Adipose tissue (tissue), 3 donors: ENCODE data around the gene LGR6. TPM values are rescaled to one million over a fixed set of nuclear protein-coding genes. Genes with fewer than 3 reads are reported as not detected.
"Not testable (repeated sequence)": the region's sequence is repeated elsewhere in the genome, so short reads cannot be mapped to it uniquely, and the experiment has no call there.

ENCODE experiments used
- H3K27ac ChIP-seq: one replicate; pipeline ENCODE4 v1.5.1; 2013; ENCODE audit warnings: low read depth, low read length
- WGBS, 3 donors: extraction: QIAGEN DNeasy Blood & Tissue Kit; methylation state at CpG; one replicate each; pipeline ENCODE4 v1.1.7; 2013; 5-methylcytosine and 5-hydroxymethylcytosine counted together
- polyA plus RNA-seq, 3 donors: library from polyadenylated mRNA; stranded (reverse); fragments of 200-250 nt; gene quantifications; one replicate each; pipeline ENCODE4 v1.2.3, GENCODE V29; 2013
- donor health status: healthy with polysubstance abuse.
- donor health status: Bipolar disorder and iron deficiency.
- donor health status: healthy.

Gene LGR6
- polyA plus RNA-seq, 3 donors: 0.05 to 1.0 (median 0.28) TPM

DNA sequence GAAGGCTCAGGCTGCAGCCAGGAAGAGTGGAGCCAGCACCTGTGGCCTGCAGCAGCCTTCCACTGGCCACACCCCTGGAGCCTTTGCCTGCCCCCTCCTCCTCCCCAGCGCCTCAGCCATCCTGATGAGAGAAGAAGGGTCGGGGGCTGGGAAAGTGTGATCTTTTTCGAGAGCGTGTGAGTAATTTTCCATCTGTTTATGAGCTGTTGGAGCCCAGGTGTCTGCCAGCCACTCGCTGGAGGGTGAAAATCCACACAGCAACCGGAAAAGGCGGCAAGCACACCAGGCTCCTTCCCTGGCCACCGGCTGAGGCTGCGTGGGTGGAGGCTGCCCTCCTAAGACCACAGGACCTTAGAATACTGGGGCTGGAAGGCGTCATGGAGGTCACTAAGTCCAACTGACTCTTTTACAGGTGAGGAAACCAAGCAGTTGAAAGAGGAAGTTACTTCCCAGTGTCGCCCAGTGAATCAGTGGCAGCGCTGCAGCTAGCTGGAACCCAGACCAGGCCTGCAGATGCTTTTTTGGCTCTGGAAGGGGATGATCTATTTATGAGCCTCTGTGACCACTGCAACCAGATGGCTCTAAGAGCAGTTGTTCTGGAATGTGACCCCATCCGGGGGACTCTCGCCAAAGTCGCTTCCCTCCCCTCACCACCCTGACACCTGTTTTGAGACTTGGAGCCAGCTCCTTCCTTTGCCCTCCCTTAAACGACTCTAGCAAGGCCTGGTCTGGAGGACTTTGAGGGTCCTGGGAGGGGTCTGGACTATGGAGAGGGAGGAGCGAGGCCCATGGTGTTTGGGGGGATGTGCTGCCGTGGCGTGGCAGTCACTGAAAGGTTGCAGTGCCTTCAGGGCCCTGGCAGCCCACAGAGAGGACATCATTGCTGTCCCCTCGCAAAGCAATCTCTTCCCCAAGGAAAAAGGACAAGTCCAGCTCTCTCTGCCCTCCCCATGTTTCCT is 54.5 kb downstream of the LGR6 start:
- WGBS, 3 donors: 56 to 68% (median 67%) methylated on average over 20 of the region's 20 CpGs
- H3K27ac ChIP-seq: no peak overlapping the region

DNA sequence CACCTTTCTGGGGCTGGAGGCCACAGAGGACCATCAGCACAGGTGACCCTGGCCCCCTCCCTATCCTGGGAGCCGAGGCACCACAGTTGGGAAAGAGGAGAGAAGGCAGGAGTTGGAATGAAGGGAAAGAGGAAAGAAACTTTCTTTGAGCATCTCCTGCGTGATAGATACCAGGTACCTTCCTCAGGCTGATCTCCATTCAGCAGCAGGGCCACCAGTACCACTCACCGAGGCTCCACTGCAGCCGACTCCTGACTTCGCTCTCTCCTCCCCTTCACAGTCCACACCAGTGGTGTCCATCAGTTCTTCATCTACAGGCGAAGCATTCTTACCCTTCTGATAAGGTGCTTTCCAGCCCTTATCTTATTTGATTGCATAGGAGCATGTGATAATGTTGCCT is 55.3 kb downstream of the LGR6 start:
- H3K27ac ChIP-seq: no peak overlapping the region
- 80 to 95% (median 89%) methylated on average over 5 to 6 of the region's 6 CpGs for WGBS, 3 donors

DNA sequence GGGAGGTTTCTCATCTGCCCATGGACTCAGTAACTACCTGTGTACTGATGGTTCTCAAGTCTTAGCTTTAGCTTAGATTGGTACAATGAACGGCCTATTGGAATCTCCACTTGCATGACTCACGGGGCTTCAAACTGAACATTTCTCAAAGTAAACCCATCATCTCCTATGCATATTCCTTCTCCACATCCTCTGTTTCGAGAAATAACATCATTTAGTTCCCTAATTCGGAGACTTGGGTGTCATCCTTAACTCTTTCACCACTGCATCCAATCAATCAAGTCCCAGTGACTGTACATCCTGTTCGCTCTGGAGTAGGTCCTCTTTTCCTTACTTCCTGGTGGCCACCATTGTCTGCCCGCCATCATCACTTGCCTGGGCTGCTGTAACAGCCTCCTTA is 55.8 kb downstream of the LGR6 start:
- 49 to 66% (median 57%) methylated on average over 6 of the region's 6 CpGs for WGBS, 3 donors
- H3K27ac ChIP-seq: no peak overlapping the region

DNA sequence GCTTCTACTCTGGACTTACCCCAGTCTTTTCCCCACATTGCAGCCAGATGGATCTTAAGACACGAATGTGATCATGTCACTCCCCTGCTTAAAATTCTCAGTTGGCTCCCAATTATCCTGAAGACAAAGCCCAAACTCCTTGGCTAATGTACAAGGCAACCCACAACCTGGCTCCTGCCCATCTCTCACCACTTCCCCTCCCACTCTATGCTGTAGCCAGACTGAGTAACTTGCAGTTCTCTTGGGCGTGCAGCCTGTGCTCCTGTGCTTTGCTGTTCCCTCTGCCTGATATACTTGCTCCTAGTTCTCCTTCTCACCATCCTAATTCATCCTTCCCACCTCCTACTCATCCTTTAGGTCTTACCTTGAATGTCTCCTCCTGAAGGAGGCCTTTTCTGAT is 56.2 kb downstream of the LGR6 start:
- H3K27ac ChIP-seq: no peak overlapping the region
- 44 to 76% (median 60%) methylated on average over 2 of the region's 2 CpGs for WGBS, 3 donors

DNA sequence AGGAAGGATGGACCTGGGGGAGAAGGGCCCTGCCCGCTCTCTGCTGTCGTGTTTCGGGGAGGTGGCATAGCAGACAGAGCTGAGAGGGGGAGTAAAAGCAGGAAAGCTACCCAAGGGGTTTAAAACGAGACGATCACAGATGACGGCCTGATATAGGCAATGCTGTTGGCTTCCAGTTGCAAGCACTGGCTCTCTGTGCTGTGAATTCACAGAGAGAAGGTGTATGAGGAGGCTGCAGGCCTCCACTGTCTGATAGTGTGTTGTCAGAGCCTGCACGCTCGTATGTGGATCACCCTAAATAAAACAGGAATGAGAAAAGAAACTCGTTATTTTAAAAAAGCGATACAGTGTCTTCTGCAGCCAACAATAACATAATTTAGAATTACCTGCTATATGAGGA is 57.4 kb downstream of the LGR6 start:
- WGBS, 3 donors: 78 to 82% (median 78%) methylated on average over 10 of the region's 10 CpGs
- no peak overlapping the region for H3K27ac ChIP-seq

DNA sequence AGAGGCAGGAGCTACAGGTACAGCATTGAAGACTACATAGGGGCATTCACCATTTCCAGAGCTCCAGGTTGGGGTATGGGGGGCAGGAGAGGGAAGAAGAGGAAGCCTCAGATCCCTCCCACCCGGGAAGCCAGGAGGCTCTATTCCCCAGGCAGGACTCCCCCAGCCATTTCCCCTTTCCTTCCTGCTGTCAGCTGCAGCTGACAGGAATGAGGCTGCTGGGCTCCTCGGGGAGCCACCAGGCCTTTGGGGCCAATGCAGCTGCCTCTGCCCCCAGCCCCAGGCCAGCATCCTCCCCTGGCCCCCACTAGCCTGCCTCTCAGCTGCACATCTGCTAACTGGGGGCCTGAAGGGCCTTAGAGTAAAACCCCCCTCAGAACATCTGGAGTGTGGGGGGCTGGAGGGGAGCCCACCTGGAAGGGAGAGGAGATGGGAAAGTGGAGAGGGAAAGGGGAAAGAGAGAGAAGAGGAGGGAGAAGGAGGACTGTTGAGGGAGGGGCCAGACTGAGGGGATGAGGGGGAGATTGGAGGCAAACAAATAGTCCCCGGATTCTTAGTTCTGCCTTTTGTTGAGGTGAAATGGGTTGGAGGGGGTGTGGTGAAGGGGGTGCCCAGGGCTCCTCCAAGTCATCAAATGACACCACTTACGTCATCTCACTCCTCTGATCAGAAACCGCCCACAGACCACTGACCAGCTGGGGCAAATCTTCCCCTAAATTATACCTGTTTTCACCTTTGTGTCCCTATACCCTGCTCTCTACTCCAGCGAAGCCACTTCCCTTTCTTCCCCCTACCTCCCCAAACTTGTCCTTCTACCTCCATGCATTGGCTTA is 58.0 kb downstream of the LGR6 start:
- 46 to 50% (median 48%) methylated on average over 6 of the region's 6 CpGs for WGBS, 3 donors
- H3K27ac ChIP-seq: no peak overlapping the region

DNA sequence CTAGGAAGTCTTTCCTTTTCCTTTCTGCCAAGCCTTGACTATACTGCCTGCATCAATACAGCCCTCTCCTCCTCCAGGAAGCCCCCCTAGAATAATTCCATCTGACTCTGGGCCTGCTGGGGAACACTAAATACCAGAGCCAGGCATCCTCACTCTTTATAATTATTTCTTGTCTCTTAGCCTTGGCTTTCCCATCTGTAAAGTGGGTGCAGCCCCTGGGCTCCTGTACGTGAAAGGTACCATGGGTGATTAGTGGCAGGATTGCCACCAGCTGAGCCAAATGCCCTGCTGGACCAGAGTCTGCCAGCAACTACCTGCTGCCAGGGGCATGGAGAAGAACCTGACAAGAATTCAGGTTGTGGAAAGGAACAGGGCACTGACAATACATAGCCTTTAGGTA is 58.7 kb downstream of the LGR6 start:
- no peak overlapping the region for H3K27ac ChIP-seq
- 88 to 89% (median 88%) methylated on average over 1 of the region's 1 CpG for WGBS, 3 donors

DNA sequence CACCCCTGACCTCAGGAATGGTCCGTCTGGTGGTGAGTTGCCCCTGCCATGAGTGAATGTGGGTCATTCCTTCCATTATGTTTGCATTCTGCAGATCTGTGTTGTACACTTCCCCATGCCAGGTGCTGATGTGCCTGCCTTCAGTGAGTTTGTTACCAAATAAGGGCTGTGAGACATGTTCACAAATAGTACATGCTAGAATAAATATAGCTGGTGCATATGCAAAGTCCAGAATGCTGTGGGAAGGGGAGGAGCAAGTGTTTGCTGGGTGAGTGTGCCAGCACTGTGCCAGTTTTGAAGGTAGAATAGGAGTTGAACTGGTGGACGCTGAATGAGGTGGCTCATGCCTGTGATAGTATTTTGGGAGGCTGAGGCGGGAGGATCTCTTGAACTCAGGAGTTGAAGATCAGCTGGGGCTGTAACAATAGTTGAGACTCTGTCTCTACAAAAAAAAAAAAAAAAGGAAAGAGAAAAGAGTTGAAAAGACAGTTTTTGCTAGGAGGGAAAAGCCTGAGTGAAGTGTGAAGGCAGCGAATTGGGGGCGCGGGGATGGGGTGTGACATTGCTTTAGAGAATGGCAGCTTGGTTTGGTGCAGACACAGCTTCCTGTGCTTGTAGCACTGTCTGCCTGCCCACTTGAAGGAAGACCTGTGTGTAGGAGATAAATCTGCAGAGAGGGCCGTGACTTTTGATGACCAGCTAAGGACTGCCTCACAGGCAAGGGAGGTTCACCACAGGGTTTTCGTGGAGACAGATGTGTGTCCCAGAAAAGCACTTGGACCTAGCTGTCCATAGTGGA is 61.1 kb downstream of the LGR6 start:
- 71 to 80% (median 77%) methylated on average over 8 of the region's 8 CpGs for whole genome bisulfite sequencing, 3 donors
- H3K27ac ChIP-seq: no peak overlapping the region

DNA sequence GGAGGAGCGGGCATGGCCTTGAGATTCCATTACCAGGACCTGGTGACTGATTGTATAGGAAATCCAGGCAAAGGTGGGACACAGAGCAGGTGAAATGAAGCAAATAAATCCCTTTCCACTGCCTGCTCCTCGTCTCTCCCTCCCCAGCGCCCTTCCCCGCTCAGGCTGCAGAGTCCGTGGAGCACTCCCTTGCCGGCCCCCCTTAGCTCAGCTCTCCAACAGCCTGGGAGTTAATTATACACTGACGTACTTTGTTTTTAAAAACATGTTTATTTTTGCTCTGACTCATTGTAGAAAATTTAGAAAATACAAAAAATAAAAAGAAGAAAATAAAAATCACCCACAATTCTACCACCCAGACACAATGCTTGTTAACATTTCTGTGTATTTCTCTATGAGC is 61.7 kb downstream of the LGR6 start:
- WGBS, 3 donors: 48 to 74% (median 74%) methylated on average over 7 of the region's 7 CpGs

DNA sequence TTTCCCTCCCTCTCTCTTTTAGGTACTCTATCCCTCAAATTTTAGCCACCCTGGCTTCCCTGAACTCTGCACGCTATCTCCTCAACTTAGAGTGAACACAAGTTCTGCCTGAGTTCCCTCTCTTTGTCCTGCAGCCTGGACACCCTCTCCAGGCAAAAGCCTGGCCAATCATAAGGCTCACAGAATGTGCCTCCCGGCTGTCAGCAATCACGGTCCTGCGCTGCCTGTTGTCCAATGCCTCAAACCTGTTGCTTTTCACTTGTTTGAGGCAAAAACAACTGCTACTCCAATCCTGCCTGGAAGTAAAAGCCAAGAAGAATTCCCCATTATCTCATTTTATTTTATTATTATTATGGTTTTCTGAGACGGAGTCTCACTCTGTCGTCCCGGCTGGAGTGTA is 66.1 kb downstream of the LGR6 start:
- 75 to 89% (median 81%) methylated on average over 7 of the region's 7 CpGs for WGBS, 3 donors

More for the DNA sequence above, 61.7 kb downstream of the LGR6 start:
- H3K27ac ChIP-seq: no peak overlapping the region

DNA sequence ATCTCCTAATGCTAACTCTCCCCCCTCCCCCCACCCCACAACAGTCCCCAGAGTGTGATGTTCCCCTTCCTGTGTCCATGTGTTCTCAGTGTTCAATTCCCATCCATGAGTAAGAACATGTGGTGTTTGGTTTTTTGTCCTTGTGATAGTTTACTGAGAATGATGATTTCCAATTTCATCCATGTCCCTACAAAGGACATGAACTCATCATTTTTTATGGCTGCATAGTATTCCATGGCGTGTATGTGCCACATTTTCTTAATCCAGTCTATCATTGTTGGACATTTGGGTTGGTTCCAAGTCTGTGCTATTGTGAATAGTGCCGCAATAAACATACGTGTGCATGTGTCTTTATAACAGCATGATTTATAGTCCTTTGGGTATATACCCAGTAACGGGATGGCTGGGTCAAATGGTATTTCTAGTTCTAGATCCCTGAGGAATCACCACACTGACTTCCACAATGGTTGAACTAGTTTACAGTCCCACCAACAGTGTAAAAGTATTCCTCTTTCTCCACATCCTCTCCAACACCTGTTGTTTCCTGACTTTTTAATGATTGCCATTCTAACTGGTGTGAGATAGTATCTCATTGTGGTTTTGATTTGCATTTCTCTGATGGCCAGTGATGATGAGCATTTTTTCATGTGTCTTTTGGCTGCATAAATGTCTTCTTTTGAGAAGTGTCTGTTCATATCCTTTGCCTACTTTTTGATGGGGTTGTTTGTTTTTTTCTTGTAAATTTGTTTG is 67.8 kb downstream of the LGR6 start:
- 90 to 100% (median 94%) methylated on average over 2 to 3 of the region's 4 CpGs for WGBS, 3 donors
- H3K27ac ChIP-seq: not testable (repeated sequence)

More for the DNA sequence above, 66.1 kb downstream of the LGR6 start:
- H3K27ac ChIP-seq: no peak overlapping the region

DNA sequence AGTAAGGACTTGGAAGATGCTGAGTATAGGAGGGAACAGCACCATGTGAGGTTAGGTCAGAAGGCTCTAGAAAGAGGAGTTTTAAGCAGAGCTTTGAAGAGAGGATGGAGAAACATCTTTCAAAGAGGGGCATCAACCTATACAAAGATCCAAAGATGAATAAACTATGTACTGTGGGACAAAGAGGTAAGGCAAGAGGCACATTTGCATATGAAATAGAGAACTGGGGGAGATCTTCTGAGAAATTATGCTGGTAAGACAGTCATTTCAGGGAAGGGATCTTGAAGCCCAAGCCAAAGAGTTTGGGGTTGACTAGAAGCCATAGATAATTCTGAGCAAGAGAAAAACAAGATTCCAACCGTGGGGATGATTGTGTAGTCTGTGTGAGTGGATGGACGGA is 70.0 kb downstream of the LGR6 start:
- no peak overlapping the region for H3K27ac ChIP-seq
- 57 to 81% (median 58%) methylated on average over 2 of the region's 2 CpGs for WGBS, 3 donors

DNA sequence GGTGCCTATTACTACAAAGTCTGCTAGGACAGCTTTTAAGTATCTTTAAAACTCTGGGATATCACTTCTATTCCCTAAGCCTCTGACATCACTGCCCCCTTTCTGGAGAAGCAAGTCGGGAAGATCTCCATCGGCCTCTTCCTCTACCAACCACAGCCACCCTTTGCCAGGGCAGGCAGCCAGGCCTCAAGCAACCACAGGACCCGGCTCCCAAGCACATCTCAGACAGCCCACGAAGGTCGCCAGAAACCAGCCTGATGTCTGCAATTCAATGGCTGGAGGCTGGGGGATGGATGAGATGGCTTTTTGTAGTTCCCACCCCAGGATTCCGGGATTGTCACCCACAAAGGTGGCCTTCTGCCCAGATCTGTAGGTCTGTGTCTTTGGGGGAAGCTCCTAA is 70.7 kb downstream of the LGR6 start:
- 35 to 60% (median 39%) methylated on average over 6 of the region's 6 CpGs for WGBS, 3 donors

DNA sequence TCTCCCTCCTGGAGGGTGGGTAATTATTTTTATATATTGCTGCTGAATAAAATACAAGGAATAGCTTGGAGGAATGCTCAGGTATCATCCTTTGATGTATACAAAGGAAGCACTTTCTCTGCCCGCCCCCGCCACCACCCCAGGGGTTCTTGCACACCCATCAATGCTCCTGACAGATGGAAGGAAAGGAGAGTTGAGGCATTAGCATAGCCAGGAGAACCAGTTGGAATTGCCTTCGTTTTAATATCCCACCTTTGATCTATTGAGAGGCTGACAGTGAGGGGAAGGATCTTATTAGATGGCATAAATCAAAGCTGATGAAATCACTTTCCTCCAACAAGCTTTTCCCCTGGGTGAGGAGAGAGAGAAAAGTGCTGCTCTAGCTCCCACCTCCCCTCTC is 71.1 kb downstream of the LGR6 start:
- no peak overlapping the region for H3K27ac ChIP-seq
- WGBS, 3 donors: 52 to 63% (median 59%) methylated on average over 3 of the region's 3 CpGs

More for the DNA sequence above, 70.7 kb downstream of the LGR6 start:
- H3K27ac ChIP-seq: no peak overlapping the region

DNA sequence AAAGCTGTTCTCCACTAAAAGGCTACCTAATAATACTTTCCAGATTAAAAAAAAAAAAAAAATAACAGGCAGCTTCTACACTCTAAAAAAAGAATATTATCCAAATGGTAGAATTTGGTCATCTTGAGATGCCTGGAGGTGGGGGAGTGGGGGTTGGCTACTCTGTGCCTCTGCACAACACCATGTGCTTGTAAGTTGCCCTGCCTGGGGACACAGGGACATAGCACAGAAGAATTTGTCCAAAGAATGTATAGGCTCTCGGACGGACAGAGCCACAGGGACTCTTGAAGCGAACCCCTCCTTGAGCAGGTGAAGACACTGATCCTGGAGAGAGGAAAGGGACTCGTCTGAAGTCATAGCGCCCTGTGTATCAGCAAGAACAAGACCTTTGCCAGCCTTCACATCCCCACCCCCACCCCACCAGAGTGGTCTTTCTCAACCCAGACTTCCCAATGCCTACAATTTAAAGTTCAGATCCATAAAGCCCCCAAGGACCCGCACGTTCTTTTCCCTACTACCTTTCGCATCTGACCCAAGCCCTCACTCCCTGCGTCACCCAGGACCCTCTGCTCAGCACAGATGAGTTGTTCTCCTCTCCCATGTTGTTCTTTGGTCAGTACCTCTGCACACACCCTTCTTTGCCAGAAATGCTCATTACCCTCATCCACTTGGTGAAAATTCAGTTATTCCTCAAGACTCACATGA is 72.6 kb downstream of the LGR6 start:
- no peak overlapping the region for H3K27ac ChIP-seq
- WGBS, 3 donors: 86 to 88% (median 88%) methylated on average over 9 of the region's 9 CpGs

DNA sequence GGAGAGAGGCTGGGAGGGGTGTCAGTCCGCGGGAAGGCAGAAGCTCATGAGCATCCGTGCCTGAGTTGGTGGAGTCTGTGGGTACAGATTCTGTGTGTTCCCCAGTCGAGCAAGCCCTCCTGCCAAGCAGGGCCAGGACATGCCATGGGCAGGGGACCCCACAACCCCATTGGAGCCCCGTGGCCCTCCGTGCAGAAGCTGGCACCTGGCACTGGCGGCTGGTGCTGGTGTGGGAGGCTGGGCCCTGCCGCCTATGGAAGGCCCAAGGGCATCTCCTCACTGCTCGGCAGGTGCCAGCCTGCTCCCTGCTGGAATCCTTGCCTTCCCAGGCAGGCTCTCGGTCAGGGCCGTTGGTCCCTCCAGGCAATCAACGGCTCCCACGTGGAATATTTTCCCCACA is 74.4 kb downstream of the LGR6 start:
- H3K27ac ChIP-seq: no peak overlapping the region
- WGBS, 3 donors: 83 to 88% (median 85%) methylated on average over 12 to 13 of the region's 13 CpGs

DNA sequence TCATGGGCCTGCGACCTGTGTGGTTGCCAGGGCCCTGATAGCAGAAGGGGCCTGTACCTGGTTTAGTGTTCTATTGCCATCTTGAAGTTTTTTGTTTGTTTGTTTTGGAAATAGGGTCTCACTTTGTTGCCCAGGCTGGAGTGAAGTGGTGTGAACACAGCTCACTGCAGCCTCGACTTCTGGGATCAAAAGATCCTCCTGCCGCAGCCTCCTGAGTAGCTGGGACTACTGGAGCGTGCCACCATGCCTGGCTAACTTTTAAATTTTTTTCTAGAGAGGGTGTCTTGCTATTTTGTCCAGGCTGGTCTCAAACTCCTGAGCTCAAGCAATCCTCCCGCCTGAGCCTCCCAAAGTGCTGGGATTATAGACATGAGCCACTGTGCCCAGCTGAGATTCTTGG is 75.2 kb downstream of the LGR6 start:
- H3K27ac ChIP-seq: no peak overlapping the region
- WGBS, 3 donors: 92 to 95% (median 94%) methylated on average over 5 of the region's 5 CpGs
